ENCODE results near the gene FREM2.

DNA sequence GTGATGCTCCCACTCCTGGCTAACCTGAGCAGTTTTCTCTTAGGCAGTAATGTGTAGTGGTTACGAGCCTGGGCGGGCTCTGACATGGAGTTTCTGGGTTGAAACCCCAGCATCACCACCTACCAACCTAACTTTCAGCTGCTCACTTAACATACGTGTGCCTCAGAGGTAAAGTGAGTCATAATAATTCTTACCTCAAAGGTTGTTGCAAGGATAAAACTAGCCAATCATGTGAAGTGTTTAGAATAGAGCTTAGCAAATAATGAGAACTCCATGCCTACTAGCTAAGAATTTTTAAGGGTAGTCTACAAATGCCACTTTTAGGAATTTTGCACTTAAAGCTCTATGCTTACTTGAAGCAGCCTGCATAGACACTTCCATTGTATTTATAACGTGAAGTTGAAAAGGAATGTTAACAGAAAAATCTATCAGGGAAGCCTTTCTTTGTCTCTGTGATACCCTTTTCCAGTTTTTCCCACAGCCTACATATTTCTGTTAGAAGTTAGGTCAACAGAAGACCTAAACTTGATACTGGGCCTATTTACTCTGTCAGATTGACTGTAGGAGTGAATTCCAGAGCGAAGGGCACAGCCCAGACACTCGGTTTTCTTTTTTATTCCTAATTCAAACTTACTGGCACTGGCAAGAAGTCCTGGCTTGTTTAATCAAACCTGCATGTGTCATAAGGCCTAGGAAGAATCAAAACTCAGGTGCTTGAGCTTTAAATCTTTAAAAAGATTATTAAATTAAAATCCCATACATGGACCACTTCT, 90.7 kb downstream of the FREM2 start:
- no peak for TF ChIP-seq EZH2 (IDR thresholded peaks at IDR 0.05; ENCODE audit: borderline replicate concordance, low read depth, low read length, severe bottlenecking)
- TF ChIP-seq, protein P1, sequence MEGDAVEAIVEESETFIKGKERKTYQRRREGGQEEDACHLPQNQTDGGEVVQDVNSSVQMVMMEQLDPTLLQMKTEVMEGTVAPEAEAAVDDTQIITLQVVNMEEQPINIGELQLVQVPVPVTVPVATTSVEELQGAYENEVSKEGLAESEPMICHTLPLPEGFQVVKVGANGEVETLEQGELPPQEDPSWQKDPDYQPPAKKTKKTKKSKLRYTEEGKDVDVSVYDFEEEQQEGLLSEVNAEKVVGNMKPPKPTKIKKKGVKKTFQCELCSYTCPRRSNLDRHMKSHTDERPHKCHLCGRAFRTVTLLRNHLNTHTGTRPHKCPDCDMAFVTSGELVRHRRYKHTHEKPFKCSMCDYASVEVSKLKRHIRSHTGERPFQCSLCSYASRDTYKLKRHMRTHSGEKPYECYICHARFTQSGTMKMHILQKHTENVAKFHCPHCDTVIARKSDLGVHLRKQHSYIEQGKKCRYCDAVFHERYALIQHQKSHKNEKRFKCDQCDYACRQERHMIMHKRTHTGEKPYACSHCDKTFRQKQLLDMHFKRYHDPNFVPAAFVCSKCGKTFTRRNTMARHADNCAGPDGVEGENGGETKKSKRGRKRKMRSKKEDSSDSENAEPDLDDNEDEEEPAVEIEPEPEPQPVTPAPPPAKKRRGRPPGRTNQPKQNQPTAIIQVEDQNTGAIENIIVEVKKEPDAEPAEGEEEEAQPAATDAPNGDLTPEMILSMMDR (IDR thresholded peaks at IDR 0.05; ENCODE audit: extremely low read depth in 1 of 2, insufficient read depth in 1 of 2, low read depth in 1 of 2, low read length in 2 of 2), result no peak
- TF ChIP-seq POLR2AphosphoS5 (IDR thresholded peaks at IDR 0.05; ENCODE audit: insufficient read depth, low read depth, low read length), result no peak
- TF ChIP-seq JUN (IDR thresholded peaks at IDR 0.05; ENCODE audit: borderline replicate concordance, insufficient read depth, insufficient read length, low read depth), result no peak
- no peak for TF ChIP-seq GATA2 (IDR thresholded peaks at IDR 0.05; ENCODE audit: insufficient read depth, insufficient read length, low read depth, low read length)
- TF ChIP-seq POLR2A (IDR thresholded peaks at IDR 0.05; ENCODE audit: low read depth, low read length), result no peak
- TF ChIP-seq, protein P2, sequence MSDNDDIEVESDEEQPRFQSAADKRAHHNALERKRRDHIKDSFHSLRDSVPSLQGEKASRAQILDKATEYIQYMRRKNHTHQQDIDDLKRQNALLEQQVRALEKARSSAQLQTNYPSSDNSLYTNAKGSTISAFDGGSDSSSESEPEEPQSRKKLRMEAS (IDR thresholded peaks at IDR 0.05; ENCODE audit: insufficient read depth, insufficient read length), result no peak

Measured in endothelial cell of umbilical vein (primary cell).